Muscle of arm (tissue), 12 donors: ENCODE data around the gene OGG1. TPM values are rescaled to one million over a fixed set of nuclear protein-coding genes. Genes with fewer than 3 reads are reported as not detected.
A peak's percentile ranks its signal among the peaks of the same experiment; 100 is the strongest.
"Not testable (repeated sequence)": the region's sequence is repeated elsewhere in the genome, so short reads cannot be mapped to it uniquely, and the experiment has no call there.

Experiments used
- DNase-seq: peaks from one replicate; pipeline ENCODE4 v3.0.0-alpha.2; 2013
- polyA plus RNA-seq, 12 donors: library from polyadenylated mRNA; unstranded; fragments of 120-200 nt; gene quantifications; one replicate each; pipeline ENCODE4 v1.2.1, GENCODE V29; 2013; ENCODE audit not compliant: insufficient read length in 12 of 12

Gene OGG1
- polyA plus RNA-seq, 12 donors: 22.1 to 74.2 (median 27.1) TPM; not detected in 1

- no peak for DNase-seq
Observed at GRCh38 chr3:9757427-9757826, 7.7 kb downstream of the OGG1 start.

DNA sequence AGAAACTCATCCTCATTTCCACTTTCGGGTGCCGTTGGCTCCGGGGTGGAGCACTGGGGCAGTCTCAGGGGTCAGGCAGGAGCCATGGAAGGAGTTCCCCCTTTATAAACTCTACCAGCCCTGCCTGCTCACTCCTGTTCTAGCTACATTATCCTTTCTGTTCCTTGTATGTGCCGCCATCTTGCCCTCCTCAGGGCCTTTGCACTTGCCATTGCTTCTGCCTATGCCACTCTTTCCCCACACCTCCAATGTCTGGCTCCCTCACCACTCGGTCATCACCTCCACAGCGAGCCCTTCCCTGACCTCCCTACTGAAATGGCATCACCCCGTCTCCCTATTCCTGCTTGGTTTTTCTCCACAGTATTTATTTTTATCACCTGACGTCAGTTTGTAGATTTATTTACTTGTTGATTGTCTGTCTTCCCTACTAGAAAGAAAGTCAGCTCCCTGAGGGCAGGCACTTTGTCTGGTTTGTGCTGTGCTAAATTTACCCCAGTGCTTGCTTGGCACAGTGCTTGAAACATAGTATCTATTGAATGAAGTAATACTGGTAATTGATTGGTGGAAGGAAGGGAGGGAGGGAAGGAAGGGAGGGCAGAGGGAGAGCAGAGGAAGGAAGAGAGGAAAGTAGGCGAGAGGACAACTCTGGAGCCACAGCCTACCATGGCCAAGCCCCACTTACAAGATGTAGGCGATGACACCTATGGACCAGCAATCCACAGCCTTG is 11.2 kb downstream of the OGG1 start:
- no peak for DNase-seq

DNA sequence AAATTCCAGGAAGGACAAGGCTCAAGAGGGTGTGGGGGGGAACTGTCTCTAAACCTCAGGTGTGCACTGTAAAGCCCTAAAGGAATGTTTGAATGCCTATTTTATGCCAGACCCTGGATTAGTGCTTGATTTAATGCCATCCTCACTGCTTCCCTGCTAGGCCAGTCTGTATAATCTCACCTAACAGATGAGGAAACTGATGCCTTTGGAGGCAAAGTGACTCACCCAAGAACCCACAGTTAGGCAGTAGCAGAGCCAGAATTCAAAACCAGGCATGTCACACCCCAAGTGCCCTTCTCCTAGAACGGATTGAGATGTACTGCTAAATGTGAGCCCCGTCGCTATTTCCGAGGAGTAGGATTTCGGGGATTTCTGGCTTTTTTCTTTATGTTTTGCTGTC is 12.2 kb downstream of the OGG1 start:
- no peak for DNase-seq

DNA sequence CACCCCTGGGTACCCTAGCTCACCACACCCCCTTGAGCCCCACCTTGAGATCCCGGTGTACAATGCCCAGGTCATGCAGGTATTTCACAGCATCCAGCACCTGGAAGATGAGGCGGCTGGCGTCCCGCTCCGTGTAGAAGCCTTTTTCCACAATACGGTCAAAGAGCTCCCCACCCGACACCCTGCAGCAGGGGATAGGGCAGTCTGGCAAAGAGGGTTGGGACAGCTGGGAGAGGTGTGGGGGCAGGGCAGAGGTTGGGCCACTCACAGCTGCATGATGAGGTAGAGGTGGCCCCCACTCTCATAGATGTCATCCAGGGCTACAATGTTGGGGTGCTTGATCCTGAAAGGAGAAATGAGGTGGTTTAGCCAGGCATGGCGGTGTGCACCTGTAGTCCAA is 13.1 kb downstream of the OGG1 start:
- no peak for DNase-seq

DNA sequence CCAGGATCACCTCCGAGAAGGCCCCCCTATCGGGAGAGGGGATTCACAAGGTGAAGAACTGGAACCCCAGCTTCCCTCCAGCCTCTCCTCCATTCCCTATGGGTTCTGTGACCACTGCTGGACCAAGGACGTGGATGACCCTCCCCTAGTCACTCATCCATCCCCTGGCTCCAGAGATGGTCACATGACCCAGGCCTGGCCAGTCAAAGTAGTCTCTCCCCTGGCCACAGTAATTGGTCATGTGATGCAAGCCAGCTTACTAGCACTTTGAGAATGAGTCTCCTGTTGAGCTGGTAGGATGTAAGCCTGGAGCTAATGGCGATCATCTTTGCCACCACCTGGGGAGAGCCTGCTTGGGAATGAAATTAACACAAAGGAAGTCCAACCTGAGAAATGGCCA is 16.1 kb downstream of the OGG1 start:
- DNase-seq: no peak

- no peak for DNase-seq
Observed at GRCh38 chr3:9767418-9767817, 17.7 kb downstream of the OGG1 start.

DNA sequence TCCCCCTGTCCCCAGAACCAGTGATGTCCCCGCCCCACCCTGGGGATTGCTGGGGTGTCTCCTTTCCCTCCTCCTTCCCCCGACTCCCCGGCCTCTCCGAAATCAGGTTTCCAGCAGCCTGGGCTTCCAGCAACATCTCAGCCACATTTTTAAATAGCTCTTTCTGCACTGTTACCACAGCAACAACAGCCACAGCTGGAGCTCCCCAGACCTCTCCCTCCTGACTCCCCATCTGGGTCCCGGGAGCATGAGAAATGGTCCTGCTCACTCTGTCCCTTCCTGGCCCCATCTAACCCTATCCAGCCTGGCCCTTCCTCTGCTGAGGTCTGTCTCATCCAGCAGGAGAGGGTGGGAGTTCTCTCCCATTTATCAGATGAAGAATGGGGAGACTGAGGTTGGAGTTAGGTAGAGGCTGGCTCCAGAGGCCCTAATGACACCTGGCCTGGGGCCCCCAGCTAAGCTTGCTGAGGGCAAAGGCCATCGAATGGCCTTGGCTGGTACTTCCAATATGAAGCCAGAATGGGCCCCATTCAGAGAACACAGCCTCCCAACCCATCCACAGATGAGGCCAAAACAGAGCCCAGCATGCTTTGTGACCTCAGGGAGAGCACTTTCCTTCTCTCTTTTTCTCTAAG is 18.5 kb downstream of the OGG1 start:
- no peak for DNase-seq

DNA sequence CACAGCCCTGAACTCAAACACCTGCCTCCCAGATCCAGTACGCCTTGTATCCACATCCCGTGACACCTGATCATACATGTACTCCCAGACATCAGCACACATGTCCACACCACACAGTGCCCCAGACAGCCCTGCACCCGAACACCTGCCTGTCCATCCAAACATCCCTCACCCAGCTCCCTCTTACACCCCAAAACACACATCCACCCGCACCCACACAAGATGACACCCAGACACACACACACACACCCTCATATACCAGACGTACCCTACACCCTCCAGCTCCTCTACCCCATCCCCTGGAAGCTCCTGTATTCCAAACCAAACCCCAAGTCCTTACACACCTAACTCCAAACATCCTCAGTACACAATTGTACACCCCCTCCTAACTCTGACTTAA is 19.3 kb downstream of the OGG1 start:
- DNase-seq: no peak

DNA sequence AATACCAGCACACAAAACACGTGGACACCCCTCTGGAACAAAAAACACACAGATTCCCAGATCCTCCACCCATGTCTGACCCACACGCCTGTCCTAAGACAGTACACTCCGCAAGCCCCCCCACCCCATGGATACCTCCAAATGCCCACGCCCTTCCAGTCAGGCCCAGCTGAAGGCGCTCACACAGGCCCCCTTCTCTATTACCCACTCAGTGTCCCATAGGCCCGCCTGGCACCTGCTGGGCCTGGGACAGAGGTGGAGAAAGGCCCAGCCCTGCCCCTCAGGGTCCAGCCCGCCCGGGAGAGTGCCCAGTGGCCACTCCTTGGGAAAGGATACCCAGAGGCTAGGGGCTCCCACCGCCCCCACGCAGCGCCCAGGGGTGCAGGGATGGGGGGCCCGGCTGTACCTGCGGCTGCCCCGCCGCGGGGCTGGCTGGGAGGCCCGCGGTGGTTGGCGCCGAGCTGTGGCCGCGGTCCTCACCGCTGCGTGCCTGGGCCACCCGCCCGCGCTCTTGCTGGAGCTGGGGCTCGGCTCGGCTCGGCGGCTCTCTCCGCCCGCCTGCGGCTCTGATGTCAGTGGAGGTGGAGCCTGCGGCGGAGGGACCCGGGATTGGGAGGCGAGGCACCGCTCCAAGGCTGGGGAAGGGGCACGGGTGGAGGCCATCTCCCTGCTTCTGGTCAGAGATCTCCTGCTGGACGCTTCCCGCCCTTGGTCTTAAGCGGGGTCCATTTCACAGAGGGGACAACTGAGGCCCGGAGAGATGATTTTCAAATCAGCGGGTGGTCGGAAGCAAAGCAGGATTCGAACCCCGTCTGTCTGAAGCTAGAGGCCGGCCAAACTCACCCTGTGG is 19.9 kb downstream of the OGG1 start, which contains the start of gene CAMK1:
TSS of gene CAMK1 (minus strand) at position 522 of the 850 bp plus-strand sequence. CDS start 2,198 bp downstream, outside the sequence.
- DNase-seq: peak; percentile 80

DNA sequence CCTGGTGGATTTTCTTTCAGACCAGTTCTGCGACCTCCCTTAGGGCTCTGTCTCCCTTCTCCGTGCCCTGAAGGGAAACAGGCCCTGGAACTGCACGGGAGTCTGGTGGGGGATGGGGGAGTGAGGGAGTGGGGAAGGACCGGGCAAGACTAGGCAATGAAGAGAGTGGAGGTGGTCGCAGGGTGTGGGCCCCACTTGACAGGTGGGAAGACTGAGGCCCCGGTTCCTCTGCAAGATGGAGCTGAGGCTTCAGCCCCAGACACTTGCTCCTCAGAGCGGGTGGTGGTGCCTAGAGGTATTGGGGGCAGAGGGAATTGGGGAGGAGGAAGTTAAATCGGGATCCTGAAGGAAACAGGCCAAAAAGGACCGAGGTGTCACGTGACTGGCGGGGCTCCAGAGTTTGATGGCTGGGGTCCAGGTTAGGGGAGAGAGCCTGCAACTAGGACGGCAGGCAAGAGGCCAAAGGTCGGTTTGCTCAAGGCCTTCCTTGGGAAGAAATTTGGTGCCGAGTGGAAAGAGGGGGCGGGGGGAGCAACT is 20.6 kb downstream of the OGG1 start:
- peak; percentile 79 for DNase-seq

DNA sequence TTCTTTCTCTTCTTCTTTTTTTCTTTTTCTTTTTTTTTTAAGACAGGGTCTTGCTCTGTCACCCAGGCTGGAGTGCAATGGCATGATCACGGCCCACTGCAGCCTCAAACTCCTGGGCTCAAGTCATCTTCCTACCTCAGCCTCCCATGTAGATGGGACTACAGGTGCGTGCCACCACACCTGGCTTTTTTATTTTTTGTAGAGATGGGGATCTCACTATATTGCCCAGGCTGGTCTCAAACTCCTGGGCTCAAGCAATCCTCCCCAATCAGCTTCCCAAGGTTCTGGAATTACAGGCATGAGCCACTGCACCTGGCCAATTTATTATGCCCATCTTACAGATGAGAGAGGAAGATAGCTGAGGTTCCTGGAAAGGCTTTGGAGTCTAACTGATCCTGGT is 21.3 kb downstream of the OGG1 start:
- not testable (repeated sequence) for DNase-seq

DNA sequence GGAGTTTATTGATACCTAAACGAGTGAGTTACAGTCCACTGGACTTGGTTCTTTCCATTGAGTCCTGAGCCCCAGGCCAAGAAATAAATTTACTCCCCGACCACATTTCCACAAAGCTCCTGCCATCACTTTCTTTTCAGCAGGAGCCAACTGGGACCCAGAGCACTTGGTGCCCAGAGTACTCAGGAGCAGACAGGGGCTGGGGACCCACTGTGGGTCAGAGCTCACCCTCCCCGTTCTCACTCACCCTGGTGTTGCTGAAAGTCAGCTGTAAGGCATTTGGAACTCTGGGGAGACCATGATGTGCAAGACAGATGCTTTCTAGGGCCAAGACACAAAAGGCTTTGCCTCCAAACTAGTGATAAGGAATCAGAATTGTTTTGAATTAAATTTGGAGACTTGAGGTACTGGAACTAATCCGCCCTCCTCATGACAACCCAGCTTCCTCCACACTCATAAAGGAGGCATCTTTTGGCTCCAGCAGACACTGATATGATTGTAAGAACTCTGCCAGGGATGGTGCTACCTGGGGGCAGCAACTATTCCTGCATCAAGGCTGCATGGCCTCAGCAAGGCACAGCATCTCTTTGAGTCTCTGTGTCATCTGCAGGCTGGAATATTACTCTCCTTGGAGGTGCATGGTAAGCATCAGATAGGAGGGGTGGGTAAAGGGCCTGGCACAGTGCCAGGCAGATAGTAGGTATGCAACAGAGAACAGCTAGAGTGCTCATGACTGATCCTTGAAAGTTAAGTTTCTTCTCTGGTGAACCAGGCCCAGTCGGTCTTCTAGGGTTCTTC is 27.3 kb downstream of the OGG1 start:
- no peak for DNase-seq

- no peak for DNase-seq
Observed at GRCh38 chr3:9777694-9778021, 27.9 kb downstream of the OGG1 start.

DNA sequence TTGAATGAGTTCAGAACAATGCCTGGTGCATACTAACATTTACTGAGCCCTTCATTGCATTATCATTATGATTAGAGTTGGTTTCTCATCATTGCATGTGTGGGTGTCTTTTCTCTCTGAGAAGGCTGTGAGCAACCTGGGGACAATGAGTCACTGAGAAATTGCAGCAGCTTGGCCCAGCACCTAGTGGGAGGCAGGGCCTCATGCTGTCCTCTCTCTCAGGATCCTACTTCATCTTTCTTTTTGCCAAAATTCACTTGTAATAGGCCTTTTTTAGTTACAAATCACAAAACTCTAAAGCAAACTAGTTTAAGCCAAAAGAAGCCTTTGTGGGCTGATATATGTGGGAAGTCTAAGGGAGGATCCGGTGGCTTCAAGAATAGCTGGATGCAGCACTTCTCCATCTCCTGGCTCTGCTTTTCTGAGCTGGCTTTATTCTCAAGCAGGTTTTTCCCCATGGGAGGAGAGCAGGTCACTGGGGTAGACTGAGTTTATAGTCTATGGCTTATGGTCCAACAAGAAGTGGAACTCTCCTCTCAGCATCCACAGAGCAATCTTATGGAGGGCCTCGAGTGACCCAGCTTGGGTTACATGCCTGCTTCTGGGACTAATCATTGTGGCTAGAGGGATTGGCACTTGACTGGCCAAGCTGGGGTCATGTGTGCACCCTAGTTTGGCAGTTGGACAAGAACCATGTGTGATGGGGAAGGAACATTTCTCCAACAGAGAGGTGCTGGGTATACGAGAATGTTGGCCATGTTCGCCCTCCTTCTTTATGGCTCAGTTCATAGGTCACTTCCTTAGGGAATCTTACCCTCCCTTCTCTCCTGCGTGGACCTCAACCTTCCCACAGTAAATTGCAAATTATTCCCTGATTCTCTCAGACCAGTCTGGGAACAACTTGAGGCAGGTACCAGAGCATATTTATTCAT is 28.7 kb downstream of the OGG1 start:
- no peak for DNase-seq

DNA sequence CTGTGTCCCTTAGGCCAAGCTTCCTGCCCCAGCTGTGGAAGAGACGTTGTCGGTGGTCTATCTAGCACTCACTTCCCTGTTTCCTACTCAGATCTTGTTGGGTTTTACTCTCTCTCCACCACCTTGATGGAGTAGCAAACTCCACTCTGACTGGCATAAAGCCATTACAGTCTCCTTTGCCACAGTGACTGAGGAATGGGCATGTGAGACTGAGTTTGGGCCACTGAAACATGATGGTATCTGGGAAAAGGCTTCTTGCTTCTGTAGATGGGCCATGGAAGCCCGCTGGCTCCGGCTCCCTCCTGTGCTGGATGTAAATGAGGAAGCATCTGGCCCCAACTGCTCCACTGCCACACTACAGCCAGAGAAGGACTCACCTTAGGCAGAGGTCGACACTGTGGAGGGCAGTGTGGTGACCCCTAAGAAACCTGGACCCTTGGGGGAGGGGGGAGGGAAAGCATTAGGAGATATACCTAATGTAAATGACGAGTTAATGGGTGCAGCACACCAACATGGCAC is 29.4 kb downstream of the OGG1 start:
- DNase-seq: no peak

DNA sequence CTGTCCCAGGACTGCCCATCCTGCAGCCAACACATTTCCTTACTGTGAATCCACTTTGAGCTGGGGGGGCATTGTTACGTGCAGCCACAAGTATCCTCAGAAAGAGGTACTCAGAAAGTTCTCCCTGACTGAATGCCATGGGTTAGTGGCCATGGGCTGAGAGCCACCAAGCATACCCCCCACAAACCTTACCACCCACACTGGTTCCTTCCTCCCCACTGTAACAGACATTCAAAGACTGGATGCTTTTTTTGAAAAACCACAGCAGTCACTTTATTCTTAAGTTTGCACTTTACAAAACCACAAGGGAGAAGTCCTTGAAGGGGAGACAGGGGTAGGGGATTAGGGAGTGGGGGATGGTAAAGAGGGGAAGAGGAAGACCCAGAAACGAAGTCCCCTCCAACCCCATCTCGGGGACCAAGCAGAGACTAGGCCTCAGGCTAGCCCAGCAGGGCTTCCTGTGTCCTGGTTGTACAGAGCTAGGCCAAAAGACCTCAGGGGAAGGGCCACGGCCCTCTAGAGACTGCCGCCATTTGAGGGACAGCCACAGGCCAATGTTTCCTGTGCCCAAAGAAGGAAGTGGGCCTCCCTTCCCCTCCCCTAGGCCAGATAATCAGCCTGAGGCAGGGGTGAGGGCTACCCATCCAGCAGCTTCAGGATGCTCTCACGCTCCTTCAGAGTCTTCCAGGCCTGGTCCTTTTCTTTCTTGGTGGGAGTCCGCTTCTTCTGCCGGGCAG is 30.1 kb downstream of the OGG1 start:
- no peak for DNase-seq

DNA sequence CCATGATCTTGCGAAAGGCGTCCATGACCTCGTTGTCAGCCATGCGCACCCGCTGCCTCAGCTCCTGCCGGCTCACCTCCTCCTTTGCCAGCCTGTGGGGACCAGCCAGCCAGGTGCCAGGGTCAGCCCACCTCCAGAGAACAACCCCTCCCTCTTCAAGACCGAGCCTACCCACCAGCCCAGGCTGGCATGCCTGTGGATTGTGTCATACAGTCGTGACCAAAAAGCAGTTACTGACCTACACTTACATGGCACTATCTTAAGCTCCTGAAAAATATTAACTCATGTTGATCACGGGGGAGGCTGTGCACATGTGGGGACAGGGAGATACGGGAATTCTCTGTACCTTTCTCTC is 30.7 kb downstream of the OGG1 start:
- no peak for DNase-seq

- no peak for DNase-seq
Observed at GRCh38 chr3:9780910-9781309, 31.2 kb downstream of the OGG1 start.

GRCh38 chr3:9781551-9781950 is 31.8 kb downstream of the OGG1 start:
- DNase-seq: no peak
